Measurements from ENCODE around the gene ANKS6.

DNA sequence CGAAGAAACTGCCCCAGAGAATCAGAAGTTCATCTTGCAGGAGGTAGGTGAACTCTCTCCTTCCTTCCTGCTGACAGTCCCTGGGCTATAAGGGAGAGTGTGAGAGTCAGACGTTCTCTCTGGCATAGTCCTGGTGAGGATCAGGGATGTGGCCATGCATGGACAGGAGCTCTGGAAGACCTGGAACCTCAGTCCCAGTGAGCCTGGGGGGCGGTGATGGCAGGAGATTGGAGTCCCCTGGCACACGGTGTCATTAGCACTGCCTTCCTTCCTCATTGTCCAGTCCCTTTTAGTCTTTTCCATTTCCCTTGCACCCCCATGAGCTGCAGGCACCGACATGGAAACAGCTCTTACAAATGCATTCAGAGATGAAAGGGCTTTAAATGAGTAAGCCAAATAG is 49.7 kb upstream of the ANKS6 start:
- TF ChIP-seq, protein P1, sequence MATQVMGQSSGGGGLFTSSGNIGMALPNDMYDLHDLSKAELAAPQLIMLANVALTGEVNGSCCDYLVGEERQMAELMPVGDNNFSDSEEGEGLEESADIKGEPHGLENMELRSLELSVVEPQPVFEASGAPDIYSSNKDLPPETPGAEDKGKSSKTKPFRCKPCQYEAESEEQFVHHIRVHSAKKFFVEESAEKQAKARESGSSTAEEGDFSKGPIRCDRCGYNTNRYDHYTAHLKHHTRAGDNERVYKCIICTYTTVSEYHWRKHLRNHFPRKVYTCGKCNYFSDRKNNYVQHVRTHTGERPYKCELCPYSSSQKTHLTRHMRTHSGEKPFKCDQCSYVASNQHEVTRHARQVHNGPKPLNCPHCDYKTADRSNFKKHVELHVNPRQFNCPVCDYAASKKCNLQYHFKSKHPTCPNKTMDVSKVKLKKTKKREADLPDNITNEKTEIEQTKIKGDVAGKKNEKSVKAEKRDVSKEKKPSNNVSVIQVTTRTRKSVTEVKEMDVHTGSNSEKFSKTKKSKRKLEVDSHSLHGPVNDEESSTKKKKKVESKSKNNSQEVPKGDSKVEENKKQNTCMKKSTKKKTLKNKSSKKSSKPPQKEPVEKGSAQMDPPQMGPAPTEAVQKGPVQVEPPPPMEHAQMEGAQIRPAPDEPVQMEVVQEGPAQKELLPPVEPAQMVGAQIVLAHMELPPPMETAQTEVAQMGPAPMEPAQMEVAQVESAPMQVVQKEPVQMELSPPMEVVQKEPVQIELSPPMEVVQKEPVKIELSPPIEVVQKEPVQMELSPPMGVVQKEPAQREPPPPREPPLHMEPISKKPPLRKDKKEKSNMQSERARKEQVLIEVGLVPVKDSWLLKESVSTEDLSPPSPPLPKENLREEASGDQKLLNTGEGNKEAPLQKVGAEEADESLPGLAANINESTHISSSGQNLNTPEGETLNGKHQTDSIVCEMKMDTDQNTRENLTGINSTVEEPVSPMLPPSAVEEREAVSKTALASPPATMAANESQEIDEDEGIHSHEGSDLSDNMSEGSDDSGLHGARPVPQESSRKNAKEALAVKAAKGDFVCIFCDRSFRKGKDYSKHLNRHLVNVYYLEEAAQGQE (IDR thresholded peaks at IDR 0.05): no peak
- TF ChIP-seq, protein P2, sequence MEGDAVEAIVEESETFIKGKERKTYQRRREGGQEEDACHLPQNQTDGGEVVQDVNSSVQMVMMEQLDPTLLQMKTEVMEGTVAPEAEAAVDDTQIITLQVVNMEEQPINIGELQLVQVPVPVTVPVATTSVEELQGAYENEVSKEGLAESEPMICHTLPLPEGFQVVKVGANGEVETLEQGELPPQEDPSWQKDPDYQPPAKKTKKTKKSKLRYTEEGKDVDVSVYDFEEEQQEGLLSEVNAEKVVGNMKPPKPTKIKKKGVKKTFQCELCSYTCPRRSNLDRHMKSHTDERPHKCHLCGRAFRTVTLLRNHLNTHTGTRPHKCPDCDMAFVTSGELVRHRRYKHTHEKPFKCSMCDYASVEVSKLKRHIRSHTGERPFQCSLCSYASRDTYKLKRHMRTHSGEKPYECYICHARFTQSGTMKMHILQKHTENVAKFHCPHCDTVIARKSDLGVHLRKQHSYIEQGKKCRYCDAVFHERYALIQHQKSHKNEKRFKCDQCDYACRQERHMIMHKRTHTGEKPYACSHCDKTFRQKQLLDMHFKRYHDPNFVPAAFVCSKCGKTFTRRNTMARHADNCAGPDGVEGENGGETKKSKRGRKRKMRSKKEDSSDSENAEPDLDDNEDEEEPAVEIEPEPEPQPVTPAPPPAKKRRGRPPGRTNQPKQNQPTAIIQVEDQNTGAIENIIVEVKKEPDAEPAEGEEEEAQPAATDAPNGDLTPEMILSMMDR (IDR thresholded peaks at IDR 0.05; ENCODE audit: low read depth, low read length, missing input control): no peak
- TF ChIP-seq SP1 (IDR thresholded peaks at IDR 0.05): no peak
- no peak for TF ChIP-seq YY1 (IDR thresholded peaks at IDR 0.05)
